Measurements from ENCODE around the gene NUP35. TPM values are rescaled to one million over a fixed set of nuclear protein-coding genes. Genes with fewer than 3 reads are reported as not detected.

Gene NUP35
- total and polyA plus RNA-seq, 2 of the 8 experiments (the other 6 are each of a cell fraction or from before 2014, with no cell fraction given) = 30.7 to 48.7 TPM

- H2BK20ac ChIP-seq (ENCODE audit: low read length) = no peak overlapping the region
- no peak overlapping the region for H3K18ac ChIP-seq (ENCODE audit: extremely low read depth, low read length)
- H2AFZ ChIP-seq (ENCODE audit: low read length) = no peak overlapping the region
- no peak overlapping the region for H3K4ac ChIP-seq (replicated peaks; ENCODE audit: insufficient read length, low read depth, low read length)
- H3K79me1 ChIP-seq (ENCODE audit: low read depth, low read length) = no peaks in the 10 kb centered on the region; the same call in 1 of the 2 replicates
- no peak overlapping the region for H4K5ac ChIP-seq (ENCODE audit: insufficient read length, low read depth, low read length)
- H3K56ac ChIP-seq (replicated peaks; ENCODE audit: insufficient read length, low read depth, low read length) = no peak overlapping the region
- no peak overlapping the region for H4K8ac ChIP-seq (ENCODE audit: extremely low read depth, insufficient read depth, low read length)
- WGBS, 2 experiments (ENCODE audit: extremely low coverage in 1 of 2, insufficient coverage in 1 of 2, insufficient read length in 1 of 2, insufficient replicate concordance in 2 of 2, low coverage in 1 of 2, low lambda C conversion rate in 2 of 2, missing lambda C conversion rate in 1 of 2) = 86% methylated on average over 3 of the region's 3 CpGs; no CpG with 5 or more reads in 1 of the 2 experiments
- ChIA-PET POLR2A (ENCODE audit: partially characterized antibody) (interaction anchor here (0.6 kb wide), 1 partner anchor 22 kb away, joined by 4 read pairs; no protein-coding TSS in a partner anchor), CTCF (ENCODE audit: partially characterized antibody) (interaction anchor here (0.9 to 1.6 kb wide), 3 partner anchors 19 to 40 kb away, joined by 3 to 4 read pairs (median 3); no protein-coding TSS in a partner anchor)
- H3K23ac ChIP-seq (ENCODE audit: insufficient read length) = no peak overlapping the region
- H2BK5ac ChIP-seq (ENCODE audit: low read depth, low read length) = no peak overlapping the region
- no peak overlapping the region for H2BK120ac ChIP-seq (replicated peaks; ENCODE audit: low read depth, low read length)
- H3K4me1 ChIP-seq (replicated peaks in 1 of 4; ENCODE audit: control insufficient read depth in 3 of 4, insufficient read depth in 4 of 4, low read length in 3 of 4) = no peaks in the 10 kb centered on the region; a peak in 1 of 7 replicates
- H3K79me2 ChIP-seq (ENCODE audit: control insufficient read depth in 1 of 2, insufficient read depth in 2 of 2, low read length in 2 of 2) = peaks cover 0 to 30% of the 10 kb centered on the region in 2 experiments; a peak in 2 of 4 replicates
- no peak overlapping the region for H3K4me3 ChIP-seq (ENCODE audit: extremely low read depth in 1 of 4, insufficient read depth in 2 of 4, low read depth in 3 of 4, low read length in 4 of 4)
- no peaks in the 10 kb centered on the region for H4K20me1 ChIP-seq (replicated peaks in 1 of 2; ENCODE audit: control insufficient read depth in 1 of 2, insufficient read depth in 2 of 2, low read length in 2 of 2)
- no peak overlapping the region for H2BK12ac ChIP-seq (ENCODE audit: low read depth, low read length)
- no peak overlapping the region for H3K27ac ChIP-seq (ENCODE audit: low read depth, low read length)
- DNase-seq (ENCODE audit: low read depth in 1 of 2, low spot score in 2 of 2) (no peak), FAIRE-seq (no peak)
- no peak overlapping the region for H3K4me2 ChIP-seq (ENCODE audit: insufficient read depth in 1 of 2, low read depth in 2 of 2, low read length in 2 of 2)
- H3K9ac ChIP-seq (replicated peaks in 1 of 4; ENCODE audit: extremely low read depth in 1 of 4, low read depth in 3 of 4, low read length in 3 of 4) = no peak overlapping the region
- peaks cover 0 to 52% (median 23%) of the 10 kb centered on the region in 4 experiments; a peak in 5 of 8 replicates for H3K36me3 ChIP-seq (ENCODE audit: control insufficient read depth in 2 of 4, insufficient read depth in 4 of 4, low read length in 3 of 4)
- no peak overlapping the region for H4K91ac ChIP-seq (replicated peaks; ENCODE audit: insufficient read length, low read length)
- H3K9me3 ChIP-seq (ENCODE audit: insufficient read depth in 2 of 2, low read depth in 1 of 2, low read length in 1 of 2) = peaks cover 5 to 7% of the 10 kb centered on the region in 2 experiments; a peak in 1 of 4 replicates
- H3K23me2 ChIP-seq (ENCODE audit: low read depth, low read length) = no peaks in the 10 kb centered on the region
- no peaks in the 10 kb centered on the region for H3K27me3 ChIP-seq (replicated peaks in 1 of 4; ENCODE audit: control insufficient read depth in 3 of 4, extremely low read depth in 1 of 4, insufficient read depth in 3 of 4, low read length in 3 of 4)
- H3K14ac ChIP-seq (ENCODE audit: insufficient read length) = no peak overlapping the region
- H2BK15ac ChIP-seq (ENCODE audit: low read length) = no peak overlapping the region
- no peak overlapping the region for H2AK5ac ChIP-seq (ENCODE audit: low read depth, low read length)
- TF ChIP-seq POLR2A (IDR thresholded peaks at IDR 0.05; ENCODE audit: control extremely low read depth in 1 of 2, low read depth in 2 of 2, low read length in 2 of 2) = no peak
- no peak for TF ChIP-seq CHD1 (IDR thresholded peaks at IDR 0.05; ENCODE audit: low read depth, low read length)
- TF ChIP-seq KDM1A (IDR thresholded peaks at IDR 0.05; ENCODE audit: borderline replicate concordance, low read length) = no peak
- no peak for TF ChIP-seq MAFK (IDR thresholded peaks at IDR 0.05; ENCODE audit: low read depth, low read length)
- TF ChIP-seq RNF2 (IDR thresholded peaks at IDR 0.05; ENCODE audit: borderline replicate concordance, low read depth, low read length, missing control alignments, poor library complexity, severe bottlenecking) = no peak
- TF ChIP-seq KDM5A (IDR thresholded peaks at IDR 0.05; ENCODE audit: low read length) = no peak
- TF ChIP-seq YY1 (IDR thresholded peaks at IDR 0.05; ENCODE audit: low read depth, low read length) = no peak
- no peak for TF ChIP-seq CTCF (IDR thresholded peaks at IDR 0.05; ENCODE audit: control extremely low read depth in 1 of 3, insufficient read depth in 1 of 3, low read depth in 1 of 3, low read length in 3 of 3)
- TF ChIP-seq EGR1 (IDR thresholded peaks at IDR 0.05; ENCODE audit: borderline replicate concordance, low read depth, low read length) = no peak
- no peak for TF ChIP-seq PHF8 (conservative IDR thresholded peaks at IDR 0.05; ENCODE audit: low read depth, low read length)
- no peak for TF ChIP-seq RFX5 (IDR thresholded peaks at IDR 0.05; ENCODE audit: borderline replicate concordance, low read depth, low read length)
These were observed 29.7 kb downstream of the NUP35 start for GRCh38 chr2:183153967-183154366.

Data from H1 (cell line).